WI38 (cell line): Measurements from ENCODE around the gene VEGFC.

ENCODE experiments used
- H3K4me3 ChIP-seq: 2 replicates; pipeline ENCODE4 v1.5.1; 2011; ENCODE audit warnings: low read depth, mild to moderate bottlenecking, control low read depth, low read length
- TF ChIP-seq, protein P1 (sequence below): IDR thresholded peaks from 2 replicates; pipeline ENCODE4 v1.5.1; 2012; ENCODE audit warnings: low read depth, mild to moderate bottlenecking, control low read depth, low read length

VEGFC gene

DNA sequence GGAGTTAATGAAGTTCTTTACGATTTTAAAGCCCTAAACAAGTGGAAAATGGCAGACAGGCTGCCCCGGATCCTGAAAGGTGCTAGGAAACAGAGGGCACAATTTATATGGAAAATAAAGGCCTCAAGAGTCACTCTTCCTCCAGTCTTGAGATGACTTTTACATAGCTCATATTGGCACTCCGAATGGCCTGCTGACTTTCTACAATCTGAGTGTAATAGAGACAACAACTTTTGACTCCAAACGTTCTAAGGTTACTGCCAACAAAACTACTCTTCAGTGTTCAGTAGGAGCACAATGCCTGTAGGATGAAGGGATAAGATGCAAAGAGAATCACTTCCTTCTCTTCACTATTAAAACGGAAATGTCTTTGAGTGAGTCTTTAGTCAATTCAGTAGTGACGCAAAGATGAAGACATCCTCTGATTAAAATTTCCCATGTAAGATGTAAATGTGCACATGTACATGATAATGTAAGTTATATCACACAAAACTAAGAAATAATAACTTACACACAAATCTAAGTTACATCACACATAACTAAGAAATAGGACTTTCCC lies 40.5 kb downstream of the VEGFC start:
- no peak overlapping the region for H3K4me3 ChIP-seq
- TF ChIP-seq, protein P1, sequence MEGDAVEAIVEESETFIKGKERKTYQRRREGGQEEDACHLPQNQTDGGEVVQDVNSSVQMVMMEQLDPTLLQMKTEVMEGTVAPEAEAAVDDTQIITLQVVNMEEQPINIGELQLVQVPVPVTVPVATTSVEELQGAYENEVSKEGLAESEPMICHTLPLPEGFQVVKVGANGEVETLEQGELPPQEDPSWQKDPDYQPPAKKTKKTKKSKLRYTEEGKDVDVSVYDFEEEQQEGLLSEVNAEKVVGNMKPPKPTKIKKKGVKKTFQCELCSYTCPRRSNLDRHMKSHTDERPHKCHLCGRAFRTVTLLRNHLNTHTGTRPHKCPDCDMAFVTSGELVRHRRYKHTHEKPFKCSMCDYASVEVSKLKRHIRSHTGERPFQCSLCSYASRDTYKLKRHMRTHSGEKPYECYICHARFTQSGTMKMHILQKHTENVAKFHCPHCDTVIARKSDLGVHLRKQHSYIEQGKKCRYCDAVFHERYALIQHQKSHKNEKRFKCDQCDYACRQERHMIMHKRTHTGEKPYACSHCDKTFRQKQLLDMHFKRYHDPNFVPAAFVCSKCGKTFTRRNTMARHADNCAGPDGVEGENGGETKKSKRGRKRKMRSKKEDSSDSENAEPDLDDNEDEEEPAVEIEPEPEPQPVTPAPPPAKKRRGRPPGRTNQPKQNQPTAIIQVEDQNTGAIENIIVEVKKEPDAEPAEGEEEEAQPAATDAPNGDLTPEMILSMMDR, result no peak

DNA sequence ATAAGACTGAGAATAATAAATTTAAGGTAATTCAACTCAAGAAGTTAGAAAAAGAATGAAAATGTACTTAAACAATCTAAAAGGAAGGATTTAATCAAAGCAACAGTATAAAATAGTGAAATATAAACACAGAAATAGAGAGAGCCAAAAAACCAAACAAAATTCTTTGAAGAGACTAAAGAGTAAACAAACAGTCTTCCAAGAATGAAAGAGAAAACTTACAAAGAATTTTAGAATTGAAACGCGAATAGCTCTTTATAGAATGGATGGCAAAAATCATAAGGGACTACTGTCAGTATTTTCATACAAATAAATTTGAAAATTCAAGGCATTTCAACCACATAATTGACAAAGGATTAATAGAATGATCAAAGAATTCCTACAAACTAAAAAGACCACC lies 41.7 kb downstream of the VEGFC start:
- TF ChIP-seq, protein P1, result no peak
- no peak overlapping the region for H3K4me3 ChIP-seq

DNA sequence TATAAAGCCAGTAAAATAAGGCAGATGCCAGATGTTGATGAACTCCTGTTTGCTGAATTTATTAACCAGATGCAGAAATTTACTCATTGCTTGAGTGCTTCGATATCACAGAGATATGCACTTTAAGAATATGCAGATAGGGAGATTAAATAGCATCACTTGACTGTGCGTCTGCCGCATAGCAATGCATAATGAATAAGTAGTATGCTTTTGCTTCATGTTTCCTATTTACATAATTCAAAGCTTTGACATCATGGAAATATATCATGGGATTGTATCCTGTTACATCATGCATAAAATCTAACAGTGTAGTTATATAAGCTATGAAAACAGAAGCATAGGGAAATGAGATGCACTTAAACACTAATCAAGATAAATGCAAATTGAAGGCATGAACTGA lies 45.9 kb downstream of the VEGFC start:
- TF ChIP-seq, protein P1, result no peak
- H3K4me3 ChIP-seq, result no peak overlapping the region

DNA sequence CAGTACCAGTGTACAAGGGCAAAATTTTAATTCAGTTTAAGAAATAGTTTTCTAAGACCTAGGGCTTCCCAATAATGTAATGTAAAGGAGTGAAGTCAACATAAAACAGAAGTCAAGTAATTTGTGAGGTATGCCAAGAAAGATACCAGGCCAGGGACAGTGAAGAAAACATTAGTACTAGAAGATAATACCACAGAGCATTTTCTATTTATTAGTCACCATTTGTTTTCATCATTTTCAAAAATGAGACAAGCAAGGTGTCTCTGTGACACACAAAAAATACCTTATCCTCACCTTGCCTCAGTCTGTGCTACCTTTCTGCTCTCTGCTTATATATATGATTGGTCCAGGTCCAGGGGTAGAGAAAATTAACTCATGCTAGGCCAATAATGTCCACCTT lies 46.8 kb downstream of the VEGFC start:
- TF ChIP-seq, protein P1, result no peak
- no peak overlapping the region for H3K4me3 ChIP-seq

DNA sequence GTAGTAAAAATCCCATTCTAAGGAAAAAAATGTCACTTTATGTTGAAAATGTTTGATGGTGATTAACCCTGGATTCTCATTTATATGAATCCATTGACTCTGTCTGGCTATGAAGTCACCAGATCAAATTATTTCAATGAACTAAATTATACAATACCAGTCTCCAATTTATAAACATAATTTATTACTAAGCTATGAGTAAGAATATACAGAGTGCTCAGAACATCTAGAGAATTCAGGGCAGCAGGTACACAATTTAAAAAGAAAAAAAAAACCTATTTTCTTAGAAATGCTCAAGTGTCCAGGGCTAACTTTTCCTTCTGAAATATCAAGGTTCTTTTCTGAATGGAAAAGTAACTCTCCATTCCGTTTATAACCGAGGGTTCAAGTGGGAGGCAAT lies 48.6 kb downstream of the VEGFC start:
- TF ChIP-seq, protein P1, result no peak
- no peak overlapping the region for H3K4me3 ChIP-seq

DNA sequence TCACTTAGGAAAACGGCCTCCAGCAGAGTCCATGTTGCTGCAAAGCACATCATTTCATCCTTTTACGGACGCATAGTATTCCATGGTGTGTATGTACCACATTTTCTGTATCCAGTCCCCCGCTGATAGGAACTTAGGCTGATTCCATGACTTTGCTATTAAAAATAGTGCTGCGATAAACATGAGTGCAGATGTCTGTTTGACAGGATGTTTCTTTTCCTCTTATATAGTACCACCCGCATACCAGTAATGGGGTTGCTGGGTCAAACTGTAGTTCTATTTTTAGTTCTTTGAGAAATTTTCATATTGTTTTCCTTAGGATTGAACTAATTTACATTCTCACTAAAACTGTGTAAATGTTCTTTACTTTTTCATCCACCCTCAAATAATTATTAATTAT lies 50.5 kb downstream of the VEGFC start:
- TF ChIP-seq, protein P1, result no peak
- H3K4me3 ChIP-seq, result no peak overlapping the region

DNA sequence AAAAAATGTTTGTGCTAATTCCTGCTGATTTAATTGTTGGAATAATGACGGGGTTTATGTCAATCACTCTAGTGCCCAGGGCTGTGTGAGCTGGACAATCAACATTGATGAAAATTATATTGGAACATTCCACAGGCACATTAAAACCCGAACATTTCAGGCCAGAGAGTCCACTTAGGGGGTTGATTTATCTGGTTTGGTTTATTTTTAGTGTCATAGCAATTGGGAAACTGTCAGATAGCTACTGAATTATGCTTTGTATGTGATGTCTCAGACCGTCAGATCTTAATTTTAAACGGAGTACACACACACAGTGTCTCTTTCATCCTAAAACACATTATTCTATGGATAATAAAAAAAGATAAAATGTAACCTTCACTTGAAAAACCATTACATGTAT lies 51.5 kb downstream of the VEGFC start:
- H3K4me3 ChIP-seq, result no peak overlapping the region
- TF ChIP-seq, protein P1, result no peak
